ENCODE results near the gene IWS1. TPM values are rescaled to one million over a fixed set of nuclear protein-coding genes. Genes with fewer than 3 reads are reported as not detected.
"Not testable (repeated sequence)": the region's sequence is repeated elsewhere in the genome, so short reads cannot be mapped to it uniquely, and the experiment has no call there.

IWS1 gene
- total RNA-seq, 2 experiments from 2014 or later: 40.8 to 43.3 TPM

- ChIA-PET POLR2A (no interaction called here), CTCF (no interaction called here)
- Mint-ChIP-seq H3K36me3 (ENCODE audit: low read depth) (peaks cover 6% of the 10 kb centered on the region), H3K27ac (no peak overlapping the region), H3K27me3 (peaks cover 83% of the 10 kb centered on the region), H3K4me3 (no peak overlapping the region), H3K4me1 (peaks cover 3% of the 10 kb centered on the region), H3K9me3 (no peaks in the 10 kb centered on the region)
- no peak for DNase-seq
Observed at GRCh38 chr2:127552336-127552735, 26.0 kb upstream of the IWS1 start.

GRCh38 chr2:127551221-127551930, 25.1 kb upstream of the IWS1 start:
- Mint-ChIP-seq H3K27ac (no peak overlapping the region), H3K27me3 (peaks cover 83% of the 10 kb centered on the region), H3K36me3 (ENCODE audit: low read depth) (peaks cover 3% of the 10 kb centered on the region), H3K4me1 (peaks cover 3% of the 10 kb centered on the region), H3K9me3 (no peaks in the 10 kb centered on the region), H3K4me3 (no peak overlapping the region)
- DNase-seq: no peak
- ChIA-PET POLR2A (interaction anchor here (0.6 kb wide), 1 partner anchor 294 kb away, joined by 4 read pairs; no protein-coding TSS in a partner anchor), CTCF (no interaction called here)

GRCh38 chr2:127546797-127547196, 20.5 kb upstream of the IWS1 start:
- no peak for DNase-seq
- no peak overlapping the region for H3K4me3 Mint-ChIP-seq
- H3K4me1 Mint-ChIP-seq: no peaks in the 10 kb centered on the region
- POLR2A ChIA-PET: no interaction called here
- H3K36me3 Mint-ChIP-seq (ENCODE audit: low read depth): no peaks in the 10 kb centered on the region
- no peak overlapping the region for H3K27ac Mint-ChIP-seq
- CTCF ChIA-PET: no interaction called here
- no peaks in the 10 kb centered on the region for H3K9me3 Mint-ChIP-seq
- H3K27me3 Mint-ChIP-seq: peaks cover 56% of the 10 kb centered on the region

- POLR2A ChIA-PET: no interaction called here
- H3K27me3 Mint-ChIP-seq: peaks cover 51% of the 10 kb centered on the region
- CTCF ChIA-PET: no interaction called here
- H3K9me3 Mint-ChIP-seq: no peaks in the 10 kb centered on the region
- no peak for DNase-seq
- no peaks in the 10 kb centered on the region for H3K36me3 Mint-ChIP-seq (ENCODE audit: low read depth)
- H3K4me1 Mint-ChIP-seq: no peaks in the 10 kb centered on the region
- no peak overlapping the region for H3K27ac Mint-ChIP-seq
- no peak overlapping the region for H3K4me3 Mint-ChIP-seq
Observed at GRCh38 chr2:127545796-127546195, 19.5 kb upstream of the IWS1 start.

GRCh38 chr2:127545189-127545588, 18.9 kb upstream of the IWS1 start:
- H3K4me1 Mint-ChIP-seq: no peaks in the 10 kb centered on the region
- H3K9me3 Mint-ChIP-seq: no peaks in the 10 kb centered on the region
- ChIA-PET POLR2A (no interaction called here), CTCF (no interaction called here)
- H3K4me3 Mint-ChIP-seq: no peak overlapping the region
- peaks cover 49% of the 10 kb centered on the region for H3K27me3 Mint-ChIP-seq
- DNase-seq: no peak
- no peak overlapping the region for H3K27ac Mint-ChIP-seq
- H3K36me3 Mint-ChIP-seq (ENCODE audit: low read depth): no peaks in the 10 kb centered on the region

GRCh38 chr2:127543013-127543501, 16.8 kb upstream of the IWS1 start:
- H3K27ac Mint-ChIP-seq; H3K4me1 Mint-ChIP-seq; CTCF ChIA-PET; H3K4me3 Mint-ChIP-seq; DNase-seq; H3K36me3 Mint-ChIP-seq (ENCODE audit: low read depth); H3K9me3 Mint-ChIP-seq; POLR2A ChIA-PET: not testable (repeated sequence)
- peaks cover 43% of the 10 kb centered on the region for H3K27me3 Mint-ChIP-seq

GRCh38 chr2:127542231-127542630, 15.9 kb upstream of the IWS1 start:
- Mint-ChIP-seq H3K27me3 (peaks cover 43% of the 10 kb centered on the region), H3K27ac (no peak overlapping the region), H3K4me1 (no peaks in the 10 kb centered on the region), H3K36me3 (ENCODE audit: low read depth) (no peaks in the 10 kb centered on the region), H3K4me3 (no peak overlapping the region), H3K9me3 (no peaks in the 10 kb centered on the region)
- POLR2A ChIA-PET: no interaction called here
- no peak for DNase-seq
- CTCF ChIA-PET: no interaction called here

GRCh38 chr2:127541809-127542208, 15.5 kb upstream of the IWS1 start:
- POLR2A ChIA-PET: no interaction called here
- no peaks in the 10 kb centered on the region for H3K9me3 Mint-ChIP-seq
- CTCF ChIA-PET: no interaction called here

GRCh38 chr2:127537644-127538043, 11.4 kb upstream of the IWS1 start:
- no peak for DNase-seq
- Mint-ChIP-seq H3K36me3 (ENCODE audit: low read depth) (no peaks in the 10 kb centered on the region), H3K4me1 (no peaks in the 10 kb centered on the region), H3K27me3 (peaks cover 35% of the 10 kb centered on the region), H3K9me3 (no peaks in the 10 kb centered on the region), H3K27ac (no peak overlapping the region), H3K4me3 (no peak overlapping the region)
- POLR2A ChIA-PET: interaction anchor here (1.4 kb wide), 1 partner anchor 11 kb away, joined by 6 read pairs; the partner anchor contains the start of gene IWS1
- CTCF ChIA-PET: interaction anchor here (1.9 kb wide), 1 partner anchor 113 kb away, joined by 6 read pairs; no protein-coding TSS in a partner anchor

More at GRCh38 chr2:127541809-127542208, 15.5 kb upstream of the IWS1 start:
- no peak for DNase-seq
- Mint-ChIP-seq H3K27ac (no peak overlapping the region), H3K4me3 (no peak overlapping the region), H3K36me3 (ENCODE audit: low read depth) (no peaks in the 10 kb centered on the region), H3K4me1 (no peaks in the 10 kb centered on the region), H3K27me3 (peaks cover 42% of the 10 kb centered on the region)

GRCh38 chr2:127536707-127537541, 10.6 kb upstream of the IWS1 start:
- no peaks in the 10 kb centered on the region for H3K36me3 Mint-ChIP-seq (ENCODE audit: low read depth)
- peaks cover 32% of the 10 kb centered on the region for H3K27me3 Mint-ChIP-seq
- CTCF ChIA-PET: no interaction called here
- no peak for DNase-seq
- H3K4me1 Mint-ChIP-seq: no peaks in the 10 kb centered on the region
- no peaks in the 10 kb centered on the region for H3K9me3 Mint-ChIP-seq
- POLR2A ChIA-PET: interaction anchor here (1.4 kb wide), 1 partner anchor 11 kb away, joined by 6 read pairs; the partner anchor contains the start of gene IWS1
- H3K4me3 Mint-ChIP-seq: no peak overlapping the region
- no peak overlapping the region for H3K27ac Mint-ChIP-seq

- Mint-ChIP-seq H3K27me3 (peaks cover 30% of the 10 kb centered on the region), H3K36me3 (ENCODE audit: low read depth) (no peaks in the 10 kb centered on the region), H3K9me3 (no peaks in the 10 kb centered on the region), H3K4me1 (no peaks in the 10 kb centered on the region), H3K4me3 (no peak overlapping the region), H3K27ac (no peak overlapping the region)
- POLR2A ChIA-PET: no interaction called here
- no peak for DNase-seq
- CTCF ChIA-PET: no interaction called here
Observed at GRCh38 chr2:127535918-127536317, 9.6 kb upstream of the IWS1 start.

GRCh38 chr2:127535422-127535901, 9.2 kb upstream of the IWS1 start, which contains the start of gene MYO7B:
MYO7B (plus strand) TSS chr2:127535683; CDS start chr2:127559723, 24,040 bp downstream.
- H3K36me3 Mint-ChIP-seq (ENCODE audit: low read depth): no peaks in the 10 kb centered on the region
- no peak within 1 kb of the TSS for H3K4me3 Mint-ChIP-seq
- peaks cover 28% of the 10 kb centered on the region for H3K27me3 Mint-ChIP-seq
- POLR2A ChIA-PET: no interaction called here
- no peaks in the 10 kb centered on the region for H3K9me3 Mint-ChIP-seq
- CTCF ChIA-PET: no interaction called here
- no peaks in the 10 kb centered on the region for H3K4me1 Mint-ChIP-seq
- no peak for DNase-seq
- no peak within 1 kb of the TSS for H3K27ac Mint-ChIP-seq

- Mint-ChIP-seq H3K9me3 (peaks cover 5% of the 10 kb centered on the region), H3K4me1 (peaks cover 2% of the 10 kb centered on the region), H3K4me3 (no peak overlapping the region), H3K27me3 (peaks cover 21% of the 10 kb centered on the region), H3K36me3 (ENCODE audit: low read depth) (no peaks in the 10 kb centered on the region), H3K27ac (no peak overlapping the region)
- POLR2A ChIA-PET: no interaction called here
- CTCF ChIA-PET: no interaction called here
- no peak for DNase-seq
Observed at GRCh38 chr2:127532296-127532695, 6.0 kb upstream of the IWS1 start.

Measured in activated CD4-positive, alpha-beta memory T cell treated with anti-CD3 and anti-CD28 coated beads, Interleukin-2, amount 10 ng/mL, durations not matched to agents 7 days and 5 days (primary cell).